Liver (tissue), 3 donors: ENCODE results near the gene ATM.

Experiments
- ATF3 ChIP-seq: IDR thresholded peaks from 2 replicates; pipeline ENCODE4 v1.6.1; 2016; ENCODE audit warnings: antibody characterized with exemption
- FOXA1 ChIP-seq: IDR thresholded peaks from 2 replicates; pipeline ENCODE4 v1.6.1; 2016; ENCODE audit warnings: antibody characterized with exemption
- GABPA ChIP-seq, 2 donors: IDR thresholded peaks in 1 of 2; conservative IDR thresholded peaks in 1 of 2; 2 replicates each; pipeline ENCODE4 v1.6.1; 2016; ENCODE audit warnings: antibody characterized with exemption in 2 of 2, mild to moderate bottlenecking in 1 of 2, moderate library complexity in 1 of 2
- HNF4G ChIP-seq: IDR thresholded peaks from 2 replicates; pipeline ENCODE4 v1.6.1; 2016; ENCODE audit warnings: antibody characterized with exemption
- JUND ChIP-seq, 2 donors: IDR thresholded peaks; 2 replicates each; pipeline ENCODE4 v1.6.1; 2016; ENCODE audit warnings: antibody characterized with exemption in 2 of 2
- NR2F2 ChIP-seq: IDR thresholded peaks from 2 replicates; pipeline ENCODE4 v1.6.1; 2016; ENCODE audit warnings: antibody characterized with exemption
- RAD21 ChIP-seq, 2 donors: IDR thresholded peaks; 2 replicates each; pipeline ENCODE4 v1.6.1; 2016; ENCODE audit warnings: antibody characterized with exemption in 2 of 2, mild to moderate bottlenecking in 2 of 2
- RXRA ChIP-seq, 2 donors: IDR thresholded peaks; 2 replicates each; pipeline ENCODE4 v1.6.1; 2017 to 2018; ENCODE audit warnings: antibody characterized with exemption in 2 of 2, mild to moderate bottlenecking in 1 of 2
- SP1 ChIP-seq: IDR thresholded peaks from 2 replicates; pipeline ENCODE4 v1.6.1; 2018; ENCODE audit warnings: antibody characterized with exemption, mild to moderate bottlenecking
- TAF1 ChIP-seq: conservative IDR thresholded peaks from 2 replicates; pipeline ENCODE4 v1.6.1; 2016; ENCODE audit warnings: antibody characterized with exemption, mild to moderate bottlenecking
- YY1 ChIP-seq: IDR thresholded peaks from 2 replicates; pipeline ENCODE4 v1.6.1; 2016; ENCODE audit warnings: antibody characterized with exemption, mild to moderate bottlenecking
- TF ChIP-seq, protein P1 (sequence below): fragments of 150-350 bp; IDR thresholded peaks from 2 replicates; pipeline ENCODE4 v1.5.1; 2017; ENCODE audit warnings: improper control_type of control experiment, low read depth, low read length; ENCODE audit not compliant: missing input control
- TF ChIP-seq, protein P2 (sequence below): IDR thresholded peaks from 2 replicates; pipeline ENCODE4 v1.6.1; 2016; ENCODE audit warnings: antibody characterized with exemption, mild to moderate bottlenecking
- TF ChIP-seq, protein P3 (sequence below): IDR thresholded peaks from 2 replicates; pipeline ENCODE4 v1.6.1; 2016; ENCODE audit warnings: antibody characterized with exemption
- donor health status: healthy.
- donor health status: healthy.

DNA sequence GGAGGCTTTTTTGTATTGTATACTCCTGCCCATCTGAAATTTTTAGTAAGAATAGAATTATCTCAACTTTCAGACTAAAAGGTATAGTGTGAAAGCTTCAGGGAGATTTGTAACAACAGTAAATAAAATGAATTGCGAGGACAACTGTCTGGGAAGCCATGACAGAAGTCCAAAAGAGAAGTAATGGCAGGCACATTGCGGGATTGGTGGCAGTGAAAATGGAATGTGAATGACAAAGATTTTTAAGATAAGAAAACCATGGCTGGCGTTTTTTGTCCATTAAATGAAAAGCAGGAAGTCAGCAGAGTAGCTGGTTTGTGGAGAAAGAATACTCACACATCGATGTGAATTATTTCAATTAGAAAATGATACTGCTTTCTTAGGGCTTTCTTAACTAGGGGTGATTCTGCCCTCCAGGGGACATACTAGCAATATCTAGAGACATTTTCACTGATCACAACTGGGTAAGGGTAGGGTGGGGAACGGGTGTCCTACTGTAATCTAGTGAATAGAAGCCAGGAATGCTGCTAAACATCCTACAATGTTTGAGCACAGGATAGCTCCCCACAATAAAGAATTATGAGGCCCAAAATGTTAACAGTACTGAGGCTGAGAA lies 2.0 kb upstream of the ATM start:
- TF ChIP-seq, protein P1, sequence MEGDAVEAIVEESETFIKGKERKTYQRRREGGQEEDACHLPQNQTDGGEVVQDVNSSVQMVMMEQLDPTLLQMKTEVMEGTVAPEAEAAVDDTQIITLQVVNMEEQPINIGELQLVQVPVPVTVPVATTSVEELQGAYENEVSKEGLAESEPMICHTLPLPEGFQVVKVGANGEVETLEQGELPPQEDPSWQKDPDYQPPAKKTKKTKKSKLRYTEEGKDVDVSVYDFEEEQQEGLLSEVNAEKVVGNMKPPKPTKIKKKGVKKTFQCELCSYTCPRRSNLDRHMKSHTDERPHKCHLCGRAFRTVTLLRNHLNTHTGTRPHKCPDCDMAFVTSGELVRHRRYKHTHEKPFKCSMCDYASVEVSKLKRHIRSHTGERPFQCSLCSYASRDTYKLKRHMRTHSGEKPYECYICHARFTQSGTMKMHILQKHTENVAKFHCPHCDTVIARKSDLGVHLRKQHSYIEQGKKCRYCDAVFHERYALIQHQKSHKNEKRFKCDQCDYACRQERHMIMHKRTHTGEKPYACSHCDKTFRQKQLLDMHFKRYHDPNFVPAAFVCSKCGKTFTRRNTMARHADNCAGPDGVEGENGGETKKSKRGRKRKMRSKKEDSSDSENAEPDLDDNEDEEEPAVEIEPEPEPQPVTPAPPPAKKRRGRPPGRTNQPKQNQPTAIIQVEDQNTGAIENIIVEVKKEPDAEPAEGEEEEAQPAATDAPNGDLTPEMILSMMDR = no peak
- no peak for TF ChIP-seq FOXA1
- TF ChIP-seq, protein P2, sequence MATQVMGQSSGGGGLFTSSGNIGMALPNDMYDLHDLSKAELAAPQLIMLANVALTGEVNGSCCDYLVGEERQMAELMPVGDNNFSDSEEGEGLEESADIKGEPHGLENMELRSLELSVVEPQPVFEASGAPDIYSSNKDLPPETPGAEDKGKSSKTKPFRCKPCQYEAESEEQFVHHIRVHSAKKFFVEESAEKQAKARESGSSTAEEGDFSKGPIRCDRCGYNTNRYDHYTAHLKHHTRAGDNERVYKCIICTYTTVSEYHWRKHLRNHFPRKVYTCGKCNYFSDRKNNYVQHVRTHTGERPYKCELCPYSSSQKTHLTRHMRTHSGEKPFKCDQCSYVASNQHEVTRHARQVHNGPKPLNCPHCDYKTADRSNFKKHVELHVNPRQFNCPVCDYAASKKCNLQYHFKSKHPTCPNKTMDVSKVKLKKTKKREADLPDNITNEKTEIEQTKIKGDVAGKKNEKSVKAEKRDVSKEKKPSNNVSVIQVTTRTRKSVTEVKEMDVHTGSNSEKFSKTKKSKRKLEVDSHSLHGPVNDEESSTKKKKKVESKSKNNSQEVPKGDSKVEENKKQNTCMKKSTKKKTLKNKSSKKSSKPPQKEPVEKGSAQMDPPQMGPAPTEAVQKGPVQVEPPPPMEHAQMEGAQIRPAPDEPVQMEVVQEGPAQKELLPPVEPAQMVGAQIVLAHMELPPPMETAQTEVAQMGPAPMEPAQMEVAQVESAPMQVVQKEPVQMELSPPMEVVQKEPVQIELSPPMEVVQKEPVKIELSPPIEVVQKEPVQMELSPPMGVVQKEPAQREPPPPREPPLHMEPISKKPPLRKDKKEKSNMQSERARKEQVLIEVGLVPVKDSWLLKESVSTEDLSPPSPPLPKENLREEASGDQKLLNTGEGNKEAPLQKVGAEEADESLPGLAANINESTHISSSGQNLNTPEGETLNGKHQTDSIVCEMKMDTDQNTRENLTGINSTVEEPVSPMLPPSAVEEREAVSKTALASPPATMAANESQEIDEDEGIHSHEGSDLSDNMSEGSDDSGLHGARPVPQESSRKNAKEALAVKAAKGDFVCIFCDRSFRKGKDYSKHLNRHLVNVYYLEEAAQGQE = no peak
- TF ChIP-seq ATF3 = no peak
- no peak for TF ChIP-seq TAF1
- no peak for TF ChIP-seq HNF4G
- TF ChIP-seq, protein P3, sequence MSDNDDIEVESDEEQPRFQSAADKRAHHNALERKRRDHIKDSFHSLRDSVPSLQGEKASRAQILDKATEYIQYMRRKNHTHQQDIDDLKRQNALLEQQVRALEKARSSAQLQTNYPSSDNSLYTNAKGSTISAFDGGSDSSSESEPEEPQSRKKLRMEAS = no peak
- no peak for TF ChIP-seq RAD21 (IDR thresholded peaks at IDR 0.05)
- TF ChIP-seq JUND (IDR thresholded peaks at IDR 0.05) = no peak
- TF ChIP-seq GABPA (IDR thresholded peaks at IDR 0.05 in 1 of 2, conservative IDR thresholded peaks at IDR 0.05 in 1 of 2) = no peak
- TF ChIP-seq YY1 = no peak
- no peak for TF ChIP-seq NR2F2
- TF ChIP-seq SP1 = no peak
- no peak for TF ChIP-seq RXRA (IDR thresholded peaks at IDR 0.05)
